Cardiac muscle cell (in vitro differentiated cells and primary cell): Measurements from ENCODE around the gene ACADS. TPM values are rescaled to one million over a fixed set of nuclear protein-coding genes. Genes with fewer than 3 reads are reported as not detected.
A peak's percentile ranks its signal among the peaks of the same experiment; 100 is the strongest.

Experiments
- DNase-seq, 2 donors: peaks; one replicate each; pipeline versions ENCODE4 v3.0.0 to v3.0.0-alpha.2; 2010 to 2017; ENCODE audit warnings: low read depth in 1 of 2, low spot score in 1 of 2
- H3K27ac ChIP-seq: fragments of 200-600 bp; sonication (generic); 2 replicates; pipeline ENCODE4 v1.5.1; 2016
- H3K27me3 ChIP-seq: fragments of 200-600 bp; sonication (generic); 2 replicates; pipeline ENCODE4 v1.6.0; 2016; ENCODE audit warnings: control low read depth
- H3K36me3 ChIP-seq: fragments of 200-600 bp; sonication (generic); 2 replicates; pipeline ENCODE4 v1.5.1; 2016; ENCODE audit warnings: control low read depth
- H3K4me1 ChIP-seq: fragments of 200-600 bp; sonication (generic); 2 replicates; pipeline ENCODE4 v1.8.1; 2017; ENCODE audit warnings: low read depth, mild to moderate bottlenecking, mixed run types
- H3K4me3 ChIP-seq: fragments of 200-600 bp; sonication (generic); 2 replicates; pipeline ENCODE4 v1.5.1; 2016; ENCODE audit warnings: mild to moderate bottlenecking
- H3K9me3 ChIP-seq: fragments of 200-600 bp; sonication (generic); 2 replicates; pipeline ENCODE4 v1.5.1; 2017; ENCODE audit warnings: low read depth, mild to moderate bottlenecking, control low read depth
- CTCF ChIP-seq: IDR thresholded peaks from 2 replicates; pipeline ENCODE4 v1.5.1; 2012; ENCODE audit warnings: low read depth, mild to moderate bottlenecking, low read length
- polyA plus RNA-seq: library from polyadenylated mRNA; unstranded; fragments of >200 nt; fragmentation: Nextera tagmentation; extraction: Ambion mirVana; gene quantifications from 2 replicates; pipeline ENCODE4 v1.2.1, GENCODE V29; 2016
- total RNA-seq: library from RNA; depleted of rRNA; stranded (reverse); fragments of >200 nt; gene quantifications from 2 replicates; pipeline ENCODE4 v1.2.3, GENCODE V29; 2016

The ACADS gene
- total and polyA plus RNA-seq, 2 experiments from 2014 or later, result 35.9 to 59.8 TPM

GRCh38 chr12:120758798-120759590 lies 33.4 kb downstream of the ACADS start:
- TF ChIP-seq CTCF, result no peak
- H3K36me3 ChIP-seq, result peaks cover under 1% of the 10 kb centered on the region
- H3K4me3 ChIP-seq, result no peak overlapping the region
- H3K9me3 ChIP-seq, result no peaks in the 10 kb centered on the region
- peak overlapping the region; percentile 96 for H3K27ac ChIP-seq
- peaks cover 27% of the 10 kb centered on the region for H3K4me1 ChIP-seq
- no peak for DNase-seq
- no peaks in the 10 kb centered on the region for H3K27me3 ChIP-seq

DNA sequence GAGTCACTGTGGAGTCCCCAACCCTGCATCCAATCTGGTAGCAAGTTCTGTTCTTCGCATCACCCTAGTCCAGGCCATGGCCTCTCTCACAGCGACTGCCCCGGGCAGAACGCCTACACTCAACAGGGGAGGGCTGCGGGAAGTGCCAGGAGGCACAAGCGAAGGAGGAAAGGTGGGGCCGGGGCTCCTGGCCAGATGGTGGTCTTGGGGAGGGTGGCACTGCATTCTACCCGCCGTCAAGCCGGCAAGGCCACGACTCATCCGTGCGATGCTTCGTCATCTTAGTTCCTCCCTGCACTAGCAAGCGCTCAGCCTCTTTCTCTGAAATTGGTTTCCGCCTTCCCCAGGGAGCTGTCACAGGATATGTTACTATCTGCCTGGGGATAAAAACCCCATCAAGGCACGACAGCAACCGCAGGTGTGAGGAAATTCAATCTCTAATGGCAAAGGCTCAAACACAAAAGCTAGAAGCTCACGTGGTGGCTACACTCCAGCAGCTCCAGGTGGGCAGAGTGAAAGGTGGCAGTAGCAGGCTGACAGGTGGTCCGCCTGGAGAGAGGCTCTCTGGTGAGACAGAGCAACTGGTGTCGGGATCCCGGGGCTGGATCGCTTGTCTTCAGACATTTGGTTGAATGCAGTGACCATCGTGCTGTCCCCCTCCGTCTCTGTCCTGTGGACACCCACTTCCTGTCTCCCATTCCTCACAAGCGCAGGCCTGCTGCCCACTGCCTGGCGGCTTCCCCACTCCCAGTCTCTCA lies 34.1 kb downstream of the ACADS start:
- peak overlapping the region; percentile 96 for H3K27ac ChIP-seq
- peaks cover 27% of the 10 kb centered on the region for H3K4me1 ChIP-seq
- no peak for TF ChIP-seq CTCF
- no peaks in the 10 kb centered on the region for H3K9me3 ChIP-seq
- no peak for DNase-seq
- H3K27me3 ChIP-seq, result no peaks in the 10 kb centered on the region
- peaks cover 6% of the 10 kb centered on the region for H3K36me3 ChIP-seq
- H3K4me3 ChIP-seq, result no peak overlapping the region

DNA sequence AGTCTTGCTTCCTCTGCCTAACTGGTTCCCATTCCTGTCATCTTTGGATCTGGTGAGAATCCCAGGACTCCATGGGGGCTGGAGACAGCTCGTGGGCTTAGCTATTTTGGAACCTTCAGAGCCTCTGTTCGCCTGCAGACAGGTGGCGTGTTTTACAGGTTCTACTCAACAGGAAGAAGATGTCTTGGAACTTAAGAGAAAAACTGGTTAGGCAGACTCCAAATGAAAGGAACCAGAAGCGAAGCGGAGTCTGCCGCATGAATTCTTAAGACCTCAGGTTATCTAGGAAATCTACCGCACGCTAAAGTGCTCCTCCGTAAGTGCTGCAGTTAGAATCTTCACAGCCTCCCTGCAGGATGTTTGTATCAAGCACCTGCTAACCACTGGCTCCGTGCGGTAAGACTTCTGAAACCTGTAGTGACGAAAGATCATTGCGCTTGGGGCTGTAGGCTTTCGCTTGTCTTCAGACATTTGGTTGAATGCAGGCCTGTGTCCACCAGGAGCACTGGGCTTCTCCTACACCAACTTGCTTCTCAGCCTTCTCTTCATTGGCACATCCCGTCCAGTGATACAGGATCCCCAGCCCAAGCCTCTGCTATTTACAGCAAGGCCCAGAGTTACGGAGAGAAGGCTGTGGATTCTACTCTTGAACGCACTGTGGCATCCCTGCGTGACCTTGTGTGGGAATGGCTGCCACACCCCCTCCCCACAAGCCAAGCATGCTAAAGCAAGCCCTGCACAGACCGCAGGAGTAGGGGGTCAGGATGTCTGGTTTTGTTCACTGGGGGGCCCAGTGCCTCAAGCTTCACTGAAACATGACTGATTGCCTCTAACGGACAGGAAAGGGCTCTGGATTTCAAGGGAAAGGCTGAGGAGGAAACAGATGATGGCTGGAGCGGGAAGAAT lies 35.0 kb downstream of the ACADS start:
- Histone ChIP-seq H3K4me3 (no peak overlapping the region), H3K9me3 (no peaks in the 10 kb centered on the region), H3K36me3 (peaks cover 14% of the 10 kb centered on the region), H3K4me1 (peaks cover 27% of the 10 kb centered on the region), H3K27ac (peak overlapping the region; percentile 96), H3K27me3 (no peaks in the 10 kb centered on the region)
- no peak for TF ChIP-seq CTCF
- no peak for DNase-seq

- Histone ChIP-seq H3K4me3 (no peak overlapping the region), H3K27ac (peak overlapping the region; percentile 96), H3K9me3 (no peaks in the 10 kb centered on the region), H3K4me1 (peaks cover 27% of the 10 kb centered on the region), H3K27me3 (no peaks in the 10 kb centered on the region), H3K36me3 (peaks cover 23% of the 10 kb centered on the region)
- no peak for TF ChIP-seq CTCF
- DNase-seq, result peak; percentile 81 to 84
Observed at GRCh38 chr12:120761519-120761934, 35.9 kb downstream of the ACADS start.

DNA sequence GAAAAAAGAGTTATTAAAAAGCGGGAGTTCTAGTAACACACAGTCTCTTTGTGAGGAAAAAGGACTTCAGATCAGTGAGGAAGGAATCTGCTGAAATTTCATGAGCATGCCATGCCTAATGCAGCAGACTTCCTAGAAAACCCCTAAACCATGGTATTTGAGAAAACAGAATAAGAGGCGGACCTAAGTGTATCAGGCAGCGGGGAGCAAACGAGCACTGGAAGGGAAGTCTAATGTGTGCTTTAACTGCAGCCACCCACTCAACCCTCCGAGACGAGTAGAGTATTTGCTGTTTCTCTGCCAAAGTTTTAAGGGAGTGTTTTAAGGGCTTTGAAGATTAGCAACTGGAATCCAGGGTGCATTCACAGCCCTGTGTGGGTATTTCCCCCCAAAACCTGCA lies 36.5 kb downstream of the ACADS start:
- Histone ChIP-seq H3K27me3 (no peaks in the 10 kb centered on the region), H3K4me3 (no peak overlapping the region), H3K27ac (peak overlapping the region; percentile 96), H3K36me3 (peaks cover 28% of the 10 kb centered on the region), H3K9me3 (no peaks in the 10 kb centered on the region), H3K4me1 (peaks cover 27% of the 10 kb centered on the region)
- TF ChIP-seq CTCF, result no peak
- peak in 1 of 2 donors; percentile 46 for DNase-seq
